Sigmoid colon (tissue), 3 donors: ENCODE measurements around the gene ARNT2.
A peak's percentile ranks its signal among the peaks of the same experiment; 100 is the strongest.

Source experiments
- CTCF ChIP-seq, 4 experiments: fragments of 450-650 bp in 3 of 4; fragments of 200-600 bp in 1 of 4; IDR thresholded peaks; one replicate each; pipeline ENCODE4 v1.5.1; 2016 to 2019; ENCODE audit warnings: antibody characterized with exemption in 4 of 4, mild to moderate bottlenecking in 3 of 4, moderate library complexity in 2 of 4
- POLR2A ChIP-seq, 2 donors: fragments of 450-650 bp; IDR thresholded peaks; one replicate each; pipeline ENCODE4 v1.6.1; 2016; ENCODE audit warnings: antibody characterized with exemption in 2 of 2, mild to moderate bottlenecking in 2 of 2, moderate library complexity in 2 of 2

GRCh38 chr15:80619680-80620079 lies 215.5 kb downstream of the ARNT2 start:
- TF ChIP-seq POLR2A (IDR thresholded peaks at IDR 0.05) (no peak), CTCF (IDR thresholded peaks at IDR 0.05) (peak in 1 of 4 experiments; percentile 10)
